ENCODE results near the gene SLC66A1.
"Not testable (repeated sequence)": the region's sequence is repeated elsewhere in the genome, so short reads cannot be mapped to it uniquely, and the experiment has no call there.

The SLC66A1 gene

GRCh38 chr1:19311931-19312781 is at the start of gene SLC66A1, which contains the start of gene AKR7A2:
SLC66A1 (plus strand) TSS chr1:19312326; CDS start chr1:19317678, 5,352 bp downstream.
AKR7A2 (minus strand) TSS chr1:19312144; CDS start chr1:19312124, 20 bp downstream.
- peak; percentile 93 for DNase-seq (ENCODE audit: insufficient read length, low spot score)
- peak; percentile 90 for FAIRE-seq

GRCh38 chr1:19262744-19263143 is 49.4 kb upstream of the SLC66A1 start:
- FAIRE-seq, result no peak
- DNase-seq (ENCODE audit: insufficient read length, low spot score), result no peak

GRCh38 chr1:19268445-19268844 is 43.7 kb upstream of the SLC66A1 start:
- DNase-seq (ENCODE audit: insufficient read length, low spot score), result no peak
- FAIRE-seq, result no peak

- not testable (repeated sequence) for DNase-seq (ENCODE audit: insufficient read length, low spot score); FAIRE-seq
Observed at GRCh38 chr1:19269427-19270342, 42.4 kb upstream of the SLC66A1 start.

GRCh38 chr1:19270343-19270730 is 41.8 kb upstream of the SLC66A1 start:
- DNase-seq (ENCODE audit: insufficient read length, low spot score); FAIRE-seq: not testable (repeated sequence)

- FAIRE-seq (no peak), DNase-seq (ENCODE audit: insufficient read length, low spot score) (no peak)
Observed at GRCh38 chr1:19272064-19272463, 40.1 kb upstream of the SLC66A1 start.

- no peak for DNase-seq (ENCODE audit: insufficient read length, low spot score)
- FAIRE-seq, result no peak
Observed at GRCh38 chr1:19273106-19273843, 38.9 kb upstream of the SLC66A1 start.

- not testable (repeated sequence) for DNase-seq (ENCODE audit: insufficient read length, low spot score); FAIRE-seq
Observed at GRCh38 chr1:19273844-19274531, 38.1 kb upstream of the SLC66A1 start.

GRCh38 chr1:19274636-19275035 is 37.5 kb upstream of the SLC66A1 start:
- FAIRE-seq (no peak), DNase-seq (ENCODE audit: insufficient read length, low spot score) (no peak)

- no peak for FAIRE-seq
Observed at GRCh38 chr1:19283891-19284290, 28.2 kb upstream of the SLC66A1 start.

GRCh38 chr1:19284881-19285280 is 27.2 kb upstream of the SLC66A1 start:
- DNase-seq (ENCODE audit: insufficient read length, low spot score) (no peak), FAIRE-seq (no peak)

More at GRCh38 chr1:19283891-19284290, 28.2 kb upstream of the SLC66A1 start:
- no peak for DNase-seq (ENCODE audit: insufficient read length, low spot score)

GRCh38 chr1:19285366-19285765 is 26.8 kb upstream of the SLC66A1 start:
- not testable (repeated sequence) for FAIRE-seq; DNase-seq (ENCODE audit: insufficient read length, low spot score)

GRCh38 chr1:19285807-19286206 is 26.3 kb upstream of the SLC66A1 start:
- not testable (repeated sequence) for FAIRE-seq; DNase-seq (ENCODE audit: insufficient read length, low spot score)

GRCh38 chr1:19287436-19288185 is 24.5 kb upstream of the SLC66A1 start:
- no peak for DNase-seq (ENCODE audit: insufficient read length, low spot score)
- FAIRE-seq, result no peak

- DNase-seq (ENCODE audit: insufficient read length, low spot score); FAIRE-seq: not testable (repeated sequence)
Observed at GRCh38 chr1:19288324-19289241, 23.5 kb upstream of the SLC66A1 start, which contains the start of gene AKR7A3. AKR7A3 (minus strand) TSS chr1:19288770; CDS start chr1:19288709, 61 bp downstream.

GRCh38 chr1:19289244-19289643 is 22.9 kb upstream of the SLC66A1 start:
- FAIRE-seq (no peak), DNase-seq (ENCODE audit: insufficient read length, low spot score) (no peak)

- DNase-seq (ENCODE audit: insufficient read length, low spot score) (no peak), FAIRE-seq (no peak)
Observed at GRCh38 chr1:19294638-19295037, 17.5 kb upstream of the SLC66A1 start.

GRCh38 chr1:19300211-19300610 is 11.9 kb upstream of the SLC66A1 start:
- no peak for FAIRE-seq
- DNase-seq (ENCODE audit: insufficient read length, low spot score), result no peak

All from HTR-8/SVneo (cell line).